CMK (cell line): Measurements from ENCODE around the gene BCKDHB.

Experiments
- DNase-seq: peaks from one replicate; pipeline ENCODE4 v3.0.0-alpha.2; 2010; ENCODE audit warnings: low read depth

The BCKDHB gene

GRCh38 chr6:80331974-80332373, 225.5 kb downstream of the BCKDHB start:
- DNase-seq = no peak

- DNase-seq = no peak
These were observed 226.9 kb downstream of the BCKDHB start for GRCh38 chr6:80333342-80333741.

GRCh38 chr6:80335121-80335531, 228.7 kb downstream of the BCKDHB start:
- DNase-seq = no peak

- DNase-seq = no peak
These were observed 230.4 kb downstream of the BCKDHB start for GRCh38 chr6:80336911-80337310.

- DNase-seq = peak; percentile 26
These were observed 231.8 kb downstream of the BCKDHB start for GRCh38 chr6:80338201-80338836.

GRCh38 chr6:80339421-80339820, 232.9 kb downstream of the BCKDHB start:
- DNase-seq = no peak

GRCh38 chr6:80340280-80340679, 233.8 kb downstream of the BCKDHB start:
- no peak for DNase-seq

- no peak for DNase-seq
These were observed 234.2 kb downstream of the BCKDHB start for GRCh38 chr6:80340686-80341085.

- DNase-seq = no peak
These were observed 234.9 kb downstream of the BCKDHB start for GRCh38 chr6:80341330-80341729.

GRCh38 chr6:80343511-80343910, 237.0 kb downstream of the BCKDHB start:
- no peak for DNase-seq

- no peak for DNase-seq
These were observed 240.6 kb downstream of the BCKDHB start for GRCh38 chr6:80347101-80347500.

GRCh38 chr6:80348263-80348662, 241.8 kb downstream of the BCKDHB start:
- no peak for DNase-seq

GRCh38 chr6:80356000-80356399, 249.5 kb downstream of the BCKDHB start:
- no peak for DNase-seq

GRCh38 chr6:80356545-80356944, 250.1 kb downstream of the BCKDHB start:
- no peak for DNase-seq

GRCh38 chr6:80357081-80357480, 250.6 kb downstream of the BCKDHB start:
- DNase-seq = no peak

- no peak for DNase-seq
These were observed 251.2 kb downstream of the BCKDHB start for GRCh38 chr6:80357674-80358073.

- DNase-seq = no peak
These were observed 257.1 kb downstream of the BCKDHB start for GRCh38 chr6:80363501-80364122.

- no peak for DNase-seq
These were observed 257.7 kb downstream of the BCKDHB start for GRCh38 chr6:80364149-80364548.

- DNase-seq = no peak
These were observed 259.6 kb downstream of the BCKDHB start for GRCh38 chr6:80366051-80366450.

- no peak for DNase-seq
These were observed 260.2 kb downstream of the BCKDHB start for GRCh38 chr6:80366714-80367113.

- no peak for DNase-seq
These were observed 269.9 kb downstream of the BCKDHB start for GRCh38 chr6:80376411-80376810.

GRCh38 chr6:80380566-80380965, 274.1 kb downstream of the BCKDHB start:
- no peak for DNase-seq

- DNase-seq = no peak
These were observed 276.3 kb downstream of the BCKDHB start for GRCh38 chr6:80382811-80383210.

- DNase-seq = no peak
These were observed 282.0 kb downstream of the BCKDHB start for GRCh38 chr6:80388507-80388906.
